ENCODE results near the gene CYP19A1.

CYP19A1 gene

GRCh38 chr15:51251556-51251955 lies 86.8 kb downstream of the CYP19A1 start:
- no peak overlapping the region for H3K9ac ChIP-seq (ENCODE audit: low read length)
- peaks cover 7% of the 10 kb centered on the region for H3K4me1 ChIP-seq (ENCODE audit: control insufficient read depth, insufficient read depth, low read length)
- DNase-seq (ENCODE audit: low read depth): no peak
- no peaks in the 10 kb centered on the region for H3K27me3 ChIP-seq (replicated peaks; ENCODE audit: control insufficient read depth, insufficient read depth, low read length)
- no peaks in the 10 kb centered on the region for H3K36me3 ChIP-seq (ENCODE audit: control insufficient read depth, insufficient read depth, low read length, severe bottlenecking)
- H3K9me3 ChIP-seq (ENCODE audit: control insufficient read depth, low read length): no peaks in the 10 kb centered on the region
- no peak overlapping the region for H3K4me3 ChIP-seq (ENCODE audit: low read length)

- no peak overlapping the region for H3K9ac ChIP-seq (ENCODE audit: low read length)
- no peaks in the 10 kb centered on the region for H3K27me3 ChIP-seq (replicated peaks; ENCODE audit: control insufficient read depth, insufficient read depth, low read length)
- no peak overlapping the region for H3K4me3 ChIP-seq (ENCODE audit: low read length)
- no peaks in the 10 kb centered on the region for H3K9me3 ChIP-seq (ENCODE audit: control insufficient read depth, low read length)
- DNase-seq (ENCODE audit: low read depth): no peak
- peaks cover 7% of the 10 kb centered on the region for H3K4me1 ChIP-seq (ENCODE audit: control insufficient read depth, insufficient read depth, low read length)
- no peaks in the 10 kb centered on the region for H3K36me3 ChIP-seq (ENCODE audit: control insufficient read depth, insufficient read depth, low read length, severe bottlenecking)
These were observed 88.0 kb downstream of the CYP19A1 start for GRCh38 chr15:51250217-51251011.

- H3K27me3 ChIP-seq (replicated peaks; ENCODE audit: control insufficient read depth, insufficient read depth, low read length): no peaks in the 10 kb centered on the region
- no peaks in the 10 kb centered on the region for H3K9me3 ChIP-seq (ENCODE audit: control insufficient read depth, low read length)
- DNase-seq (ENCODE audit: low read depth): no peak
- no peak overlapping the region for H3K4me3 ChIP-seq (ENCODE audit: low read length)
- no peak overlapping the region for H3K9ac ChIP-seq (ENCODE audit: low read length)
- H3K4me1 ChIP-seq (ENCODE audit: control insufficient read depth, insufficient read depth, low read length): peaks cover 31% of the 10 kb centered on the region
- H3K36me3 ChIP-seq (ENCODE audit: control insufficient read depth, insufficient read depth, low read length, severe bottlenecking): no peaks in the 10 kb centered on the region
These were observed 92.8 kb downstream of the CYP19A1 start for GRCh38 chr15:51245628-51246027.

GRCh38 chr15:51244423-51244869 lies 94.0 kb downstream of the CYP19A1 start:
- Histone ChIP-seq H3K4me1 (ENCODE audit: control insufficient read depth, insufficient read depth, low read length) (peaks cover 31% of the 10 kb centered on the region), H3K27me3 (replicated peaks; ENCODE audit: control insufficient read depth, insufficient read depth, low read length) (no peaks in the 10 kb centered on the region), H3K4me3 (ENCODE audit: low read length) (no peak overlapping the region), H3K36me3 (ENCODE audit: control insufficient read depth, insufficient read depth, low read length, severe bottlenecking) (no peaks in the 10 kb centered on the region), H3K9me3 (ENCODE audit: control insufficient read depth, low read length) (no peaks in the 10 kb centered on the region), H3K9ac (ENCODE audit: low read length) (peak overlapping the region; percentile 25)
- peak; percentile 67 for DNase-seq (ENCODE audit: low read depth)

- Histone ChIP-seq H3K9me3 (ENCODE audit: control insufficient read depth, low read length) (no peaks in the 10 kb centered on the region), H3K36me3 (ENCODE audit: control insufficient read depth, insufficient read depth, low read length, severe bottlenecking) (no peaks in the 10 kb centered on the region), H3K27me3 (replicated peaks; ENCODE audit: control insufficient read depth, insufficient read depth, low read length) (no peaks in the 10 kb centered on the region), H3K9ac (ENCODE audit: low read length) (no peak overlapping the region), H3K4me1 (ENCODE audit: control insufficient read depth, insufficient read depth, low read length) (peaks cover 31% of the 10 kb centered on the region), H3K4me3 (ENCODE audit: low read length) (no peak overlapping the region)
- peak; percentile 17 for DNase-seq (ENCODE audit: low read depth)
These were observed 94.6 kb downstream of the CYP19A1 start for GRCh38 chr15:51243774-51244173.

- H3K27me3 ChIP-seq (replicated peaks; ENCODE audit: control insufficient read depth, insufficient read depth, low read length): no peaks in the 10 kb centered on the region
- H3K9me3 ChIP-seq (ENCODE audit: control insufficient read depth, low read length): no peaks in the 10 kb centered on the region
- peaks cover 41% of the 10 kb centered on the region for H3K4me1 ChIP-seq (ENCODE audit: control insufficient read depth, insufficient read depth, low read length)
- H3K36me3 ChIP-seq (ENCODE audit: control insufficient read depth, insufficient read depth, low read length, severe bottlenecking): no peaks in the 10 kb centered on the region
- no peak overlapping the region for H3K9ac ChIP-seq (ENCODE audit: low read length)
- no peak overlapping the region for H3K4me3 ChIP-seq (ENCODE audit: low read length)
- DNase-seq (ENCODE audit: low read depth): no peak
These were observed 98.3 kb downstream of the CYP19A1 start for GRCh38 chr15:51240066-51240465.

GRCh38 chr15:51237816-51238215 lies 100.6 kb downstream of the CYP19A1 start:
- H3K36me3 ChIP-seq (ENCODE audit: control insufficient read depth, insufficient read depth, low read length, severe bottlenecking): no peaks in the 10 kb centered on the region
- no peaks in the 10 kb centered on the region for H3K9me3 ChIP-seq (ENCODE audit: control insufficient read depth, low read length)
- DNase-seq (ENCODE audit: low read depth): no peak
- H3K9ac ChIP-seq (ENCODE audit: low read length): no peak overlapping the region
- no peak overlapping the region for H3K4me3 ChIP-seq (ENCODE audit: low read length)
- H3K27me3 ChIP-seq (replicated peaks; ENCODE audit: control insufficient read depth, insufficient read depth, low read length): no peaks in the 10 kb centered on the region
- H3K4me1 ChIP-seq (ENCODE audit: control insufficient read depth, insufficient read depth, low read length): peaks cover 21% of the 10 kb centered on the region

GRCh38 chr15:51234176-51234927 lies 104.0 kb downstream of the CYP19A1 start:
- no peaks in the 10 kb centered on the region for H3K36me3 ChIP-seq (ENCODE audit: control insufficient read depth, insufficient read depth, low read length, severe bottlenecking)

GRCh38 chr15:51232581-51232980 lies 105.8 kb downstream of the CYP19A1 start:
- no peaks in the 10 kb centered on the region for H3K27me3 ChIP-seq (replicated peaks; ENCODE audit: control insufficient read depth, insufficient read depth, low read length)
- H3K4me1 ChIP-seq (ENCODE audit: control insufficient read depth, insufficient read depth, low read length): peaks cover 29% of the 10 kb centered on the region

More at GRCh38 chr15:51234176-51234927, 104.0 kb downstream of the CYP19A1 start:
- Histone ChIP-seq H3K4me3 (ENCODE audit: low read length) (no peak overlapping the region), H3K9me3 (ENCODE audit: control insufficient read depth, low read length) (no peaks in the 10 kb centered on the region), H3K9ac (ENCODE audit: low read length) (no peak overlapping the region), H3K27me3 (replicated peaks; ENCODE audit: control insufficient read depth, insufficient read depth, low read length) (no peaks in the 10 kb centered on the region), H3K4me1 (ENCODE audit: control insufficient read depth, insufficient read depth, low read length) (peaks cover 13% of the 10 kb centered on the region)
- no peak for DNase-seq (ENCODE audit: low read depth)

GRCh38 chr15:51229907-51230330 lies 108.5 kb downstream of the CYP19A1 start:
- H3K9me3 ChIP-seq (ENCODE audit: control insufficient read depth, low read length): no peaks in the 10 kb centered on the region
- no peaks in the 10 kb centered on the region for H3K36me3 ChIP-seq (ENCODE audit: control insufficient read depth, insufficient read depth, low read length, severe bottlenecking)
- H3K27me3 ChIP-seq (replicated peaks; ENCODE audit: control insufficient read depth, insufficient read depth, low read length): no peaks in the 10 kb centered on the region
- DNase-seq (ENCODE audit: low read depth): peak; percentile 61
- H3K4me3 ChIP-seq (ENCODE audit: low read length): no peak overlapping the region
- H3K4me1 ChIP-seq (ENCODE audit: control insufficient read depth, insufficient read depth, low read length): peaks cover 39% of the 10 kb centered on the region
- H3K9ac ChIP-seq (ENCODE audit: low read length): peak overlapping the region; percentile 52

More at GRCh38 chr15:51232581-51232980, 105.8 kb downstream of the CYP19A1 start:
- no peak overlapping the region for H3K4me3 ChIP-seq (ENCODE audit: low read length)
- H3K36me3 ChIP-seq (ENCODE audit: control insufficient read depth, insufficient read depth, low read length, severe bottlenecking): no peaks in the 10 kb centered on the region
- no peak for DNase-seq (ENCODE audit: low read depth)
- no peaks in the 10 kb centered on the region for H3K9me3 ChIP-seq (ENCODE audit: control insufficient read depth, low read length)
- H3K9ac ChIP-seq (ENCODE audit: low read length): no peak overlapping the region

GRCh38 chr15:51227940-51228732 lies 110.3 kb downstream of the CYP19A1 start:
- Histone ChIP-seq H3K9me3 (ENCODE audit: control insufficient read depth, low read length) (no peaks in the 10 kb centered on the region), H3K4me3 (ENCODE audit: low read length) (peak overlapping the region; percentile 53)
- DNase-seq (ENCODE audit: low read depth): peak; percentile 86

More at GRCh38 chr15:51227940-51228732, 110.3 kb downstream of the CYP19A1 start:
- no peaks in the 10 kb centered on the region for H3K27me3 ChIP-seq (replicated peaks; ENCODE audit: control insufficient read depth, insufficient read depth, low read length)
- no peaks in the 10 kb centered on the region for H3K36me3 ChIP-seq (ENCODE audit: control insufficient read depth, insufficient read depth, low read length, severe bottlenecking)
- peak overlapping the region; percentile 80 for H3K9ac ChIP-seq (ENCODE audit: low read length)
- peaks cover 55% of the 10 kb centered on the region for H3K4me1 ChIP-seq (ENCODE audit: control insufficient read depth, insufficient read depth, low read length)
